ENCODE results near the gene ERN2.

Gene ERN2

GRCh38 chr16:23640931-23641765 lies 71.9 kb downstream of the ERN2 start, which contains the start of the genes DCTN5 and PALB2:
TSS of gene DCTN5 (plus strand) at chr16:23641466. CDS start at chr16:23641543, 77 bp downstream.
TSS of gene PALB2 (minus strand) at chr16:23641310. CDS start at chr16:23641157, 153 bp downstream.
- ChIA-PET POLR2A (interaction anchor here (0.7 to 1.3 kb wide), 3 partner anchors 10 to 24 kb away, joined by 3 to 6 read pairs (median 3); no protein-coding TSS in a partner anchor), CTCF (interaction anchor here (1.1 to 1.7 kb wide), 3 partner anchors 37 to 82 kb away, joined by 4 to 10 read pairs (median 5); partner anchors contain the start of genes NDUFAB1 and PLK1)
- H3K4me3 ChIP-seq (ENCODE audit: low read depth, low read length): peak within 1 kb of the TSS; percentile 99
- TF ChIP-seq CTCF (IDR thresholded peaks at IDR 0.05; ENCODE audit: insufficient read depth, low read length, missing control alignments): no peak
- DNase-seq (ENCODE audit: low read depth, low spot score): peak; percentile 51

- CTCF ChIA-PET: interaction anchor here (1.7 kb wide), 1 partner anchor 43 kb away, joined by 10 read pairs; the partner anchor contains the start of gene NDUFAB1
- no peak for TF ChIP-seq CTCF (IDR thresholded peaks at IDR 0.05; ENCODE audit: insufficient read depth, low read length, missing control alignments)
Measured at GRCh38 chr16:23640615-23640930, 72.4 kb downstream of the ERN2 start.

More at GRCh38 chr16:23640615-23640930, 72.4 kb downstream of the ERN2 start:
- DNase-seq (ENCODE audit: low read depth, low spot score): no peak
- H3K4me3 ChIP-seq (ENCODE audit: low read depth, low read length): peak overlapping the region; percentile 99
- POLR2A ChIA-PET: interaction anchor here (1.3 kb wide), 2 partner anchors 11 to 16 kb away, joined by 3 to 6 read pairs; no protein-coding TSS in a partner anchor
